GM19438 (cell line): ENCODE results near the gene GIGYF1.
"Not testable (repeated sequence)": the region's sequence is repeated elsewhere in the genome, so short reads cannot be mapped to it uniquely, and the experiment has no call there.

Experiments
- ATAC-seq: cut with Tn5 transposase; IDR thresholded peaks from one replicate; pipeline ENCODE4 v1.9.1; 2021; ENCODE audit warnings: low read depth; ENCODE audit not compliant: unreplicated experiment

Gene GIGYF1

GRCh38 chr7:100710452-100710851 is 16.4 kb upstream of the GIGYF1 start:
- no peak for ATAC-seq

GRCh38 chr7:100708395-100708794 is 14.3 kb upstream of the GIGYF1 start:
- ATAC-seq, result no peak

DNA sequence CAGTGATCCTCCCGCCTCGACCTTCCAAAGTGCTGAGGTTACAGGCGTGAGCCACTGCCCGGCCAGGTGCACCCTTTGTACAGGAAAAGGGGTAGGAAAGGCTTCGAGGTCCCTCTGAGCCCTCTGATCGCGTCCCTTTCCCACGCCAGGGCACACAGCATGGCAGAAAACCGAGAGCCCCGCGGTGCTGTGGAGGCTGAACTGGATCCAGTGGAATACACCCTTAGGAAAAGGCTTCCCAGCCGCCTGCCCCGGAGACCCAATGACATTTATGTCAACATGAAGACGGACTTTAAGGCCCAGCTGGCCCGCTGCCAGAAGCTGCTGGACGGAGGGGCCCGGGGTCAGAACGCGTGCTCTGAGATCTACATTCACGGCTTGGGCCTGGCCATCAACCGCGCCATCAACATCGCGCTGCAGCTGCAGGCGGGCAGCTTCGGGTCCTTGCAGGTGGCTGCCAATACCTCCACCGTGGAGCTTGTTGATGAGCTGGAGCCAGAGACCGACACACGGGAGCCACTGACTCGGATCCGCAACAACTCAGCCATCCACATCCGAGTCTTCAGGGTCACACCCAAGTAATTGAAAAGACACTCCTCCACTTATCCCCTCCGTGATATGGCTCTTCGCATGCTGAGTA is 12.7 kb upstream of the GIGYF1 start:
- ATAC-seq, result no peak

GRCh38 chr7:100705753-100706671 is 12.0 kb upstream of the GIGYF1 start, which contains the start of gene POP7:
TSS of gene POP7 (plus strand) at chr7:100706121. CDS start at chr7:100706831, 710 bp downstream.
- peak; percentile 90 for ATAC-seq

- ATAC-seq, result peak; percentile 55
Measured at GRCh38 chr7:100705320-100705752, 11.3 kb upstream of the GIGYF1 start.

GRCh38 chr7:100701089-100701488 is 7.0 kb upstream of the GIGYF1 start:
- ATAC-seq, result not testable (repeated sequence)

GRCh38 chr7:100699018-100699417 is 5.0 kb upstream of the GIGYF1 start:
- ATAC-seq, result no peak

GRCh38 chr7:100696123-100696521 is 2.1 kb upstream of the GIGYF1 start:
- no peak for ATAC-seq

- no peak for ATAC-seq
Measured at GRCh38 chr7:100693312-100694097, 545 bp downstream of the GIGYF1 start.

GRCh38 chr7:100692578-100692961 is 1.5 kb downstream of the GIGYF1 start:
- ATAC-seq, result no peak

GRCh38 chr7:100691676-100692577 is 2.1 kb downstream of the GIGYF1 start:
- ATAC-seq, result no peak

- ATAC-seq, result no peak
Measured at GRCh38 chr7:100689230-100690135, 4.6 kb downstream of the GIGYF1 start.

GRCh38 chr7:100688326-100688860 is 5.7 kb downstream of the GIGYF1 start:
- no peak for ATAC-seq

DNA sequence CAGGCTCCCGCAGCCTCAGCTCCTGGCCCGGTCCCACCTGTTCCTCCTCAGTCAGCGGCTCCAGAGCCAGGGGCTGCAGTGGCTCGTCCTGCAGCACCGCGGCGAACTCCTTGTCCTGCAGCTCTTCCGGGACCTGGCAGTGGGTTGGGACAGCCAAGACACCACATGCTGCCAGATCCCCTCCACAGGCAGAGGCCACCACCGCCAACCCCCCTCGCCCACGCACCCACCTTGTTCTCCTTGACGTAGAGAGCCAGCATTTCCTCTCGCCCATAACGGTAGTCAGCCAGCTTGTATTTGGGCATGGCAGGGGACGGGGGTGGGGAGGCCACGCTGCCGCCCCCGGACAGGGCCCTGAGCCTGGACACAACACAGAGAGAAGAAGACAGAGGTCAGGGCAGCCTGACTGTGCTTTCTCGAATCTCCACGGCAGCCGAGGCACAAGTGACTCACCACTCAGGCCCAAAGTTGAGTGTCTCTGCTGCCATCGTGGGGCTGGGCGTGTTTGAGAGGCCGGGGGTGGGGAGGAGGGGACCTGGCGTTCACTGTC is 6.2 kb downstream of the GIGYF1 start:
- ATAC-seq, result no peak

GRCh38 chr7:100687261-100687660 is 6.8 kb downstream of the GIGYF1 start:
- ATAC-seq, result no peak

GRCh38 chr7:100686822-100687211 is 7.2 kb downstream of the GIGYF1 start:
- ATAC-seq, result no peak

DNA sequence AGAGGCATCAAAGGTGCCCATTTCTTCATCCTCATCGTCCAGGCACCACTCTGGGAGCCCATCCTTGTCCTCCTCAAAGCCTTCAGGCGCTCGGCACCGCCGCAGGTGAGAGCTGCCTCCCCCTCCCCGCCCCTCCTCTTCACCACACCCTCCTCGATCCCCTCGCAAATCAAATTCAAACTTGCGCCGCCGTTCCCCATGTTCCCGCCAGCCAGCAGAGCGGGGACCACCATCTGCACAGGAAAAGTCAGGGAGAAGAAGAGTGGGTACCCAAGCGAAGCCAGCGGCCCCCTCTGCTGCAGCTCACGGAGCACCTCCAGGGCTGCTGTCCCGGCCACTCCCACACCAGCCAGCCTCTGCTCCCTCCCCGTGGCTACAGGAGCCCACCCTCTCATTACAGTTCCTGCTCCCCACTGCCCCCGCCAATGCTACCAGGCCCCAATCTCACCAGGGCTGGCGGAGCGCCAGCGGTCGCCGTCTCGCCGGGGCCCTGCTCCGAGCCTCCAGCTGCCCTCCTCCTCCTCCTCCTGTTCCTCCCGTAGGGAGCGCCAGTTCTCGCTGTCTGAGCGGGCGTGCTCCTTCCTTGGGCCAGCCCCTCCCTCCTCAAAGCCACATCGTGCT is 7.7 kb downstream of the GIGYF1 start:
- ATAC-seq, result no peak

- no peak for ATAC-seq
Measured at GRCh38 chr7:100685631-100686145, 8.4 kb downstream of the GIGYF1 start.
